HG03342 (cell line): ENCODE measurements around the gene SNTG2.

Experiments used
- ATAC-seq: cut with Tn5 transposase; IDR thresholded peaks from one replicate; pipeline ENCODE4 v1.9.1; 2021; ENCODE audit warnings: mild to moderate bottlenecking, moderate library complexity; ENCODE audit not compliant: unreplicated experiment

SNTG2 gene

GRCh38 chr2:987789-988188, 37.1 kb downstream of the SNTG2 start:
- ATAC-seq, result no peak

DNA sequence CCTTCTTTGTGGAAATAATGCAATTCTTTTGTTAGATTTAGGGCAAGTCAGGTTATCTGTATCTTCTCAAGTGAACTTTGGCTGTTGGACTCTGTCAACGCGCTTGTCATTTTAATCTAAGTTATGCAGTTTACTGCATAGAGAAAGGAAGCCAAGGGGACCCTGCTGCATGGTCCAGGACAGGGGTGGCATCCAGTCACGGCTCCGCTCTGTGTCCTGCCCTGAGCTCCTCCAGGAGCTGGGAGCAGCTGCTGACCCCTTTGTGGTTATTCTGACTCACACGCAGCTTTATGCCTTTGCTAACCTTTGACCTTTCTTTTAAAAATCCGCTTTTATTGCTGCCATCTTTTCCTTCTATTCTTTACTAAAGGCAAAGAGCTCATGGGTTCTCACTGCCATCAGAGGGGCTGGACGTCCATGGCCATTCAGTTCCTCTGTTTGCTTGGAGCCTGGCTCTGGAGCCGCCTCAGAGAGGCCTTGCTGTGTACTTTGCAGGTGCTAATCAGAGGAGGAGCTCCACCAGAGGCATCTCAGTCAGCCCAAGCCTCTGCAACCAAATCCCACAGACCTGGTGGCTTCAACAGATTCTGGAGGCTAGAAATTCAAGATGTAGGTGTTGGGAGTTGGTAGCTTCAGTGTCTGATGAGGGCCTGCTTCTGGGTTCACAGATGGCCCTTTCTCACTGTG, 39.3 kb downstream of the SNTG2 start:
- no peak for ATAC-seq

GRCh38 chr2:990970-991369, 40.3 kb downstream of the SNTG2 start:
- ATAC-seq, result no peak

DNA sequence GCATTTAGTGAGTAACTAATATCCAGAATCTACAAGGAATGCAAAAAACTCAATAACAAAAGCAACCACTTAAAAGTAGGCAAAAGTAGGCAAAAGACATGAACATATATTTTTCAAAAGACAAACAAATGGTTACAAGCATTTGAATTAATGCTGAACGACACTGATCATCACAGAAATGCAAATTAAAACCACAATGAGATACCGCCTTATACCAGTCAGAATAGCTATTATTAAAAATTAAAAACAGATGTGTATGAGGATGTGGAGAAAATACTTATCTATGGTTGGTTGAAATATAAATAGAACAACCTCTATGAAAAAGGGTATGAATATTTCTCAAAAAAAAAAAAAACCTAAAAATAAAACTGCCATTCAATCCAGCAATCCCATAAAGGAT, 51.7 kb downstream of the SNTG2 start:
- ATAC-seq, result no peak

DNA sequence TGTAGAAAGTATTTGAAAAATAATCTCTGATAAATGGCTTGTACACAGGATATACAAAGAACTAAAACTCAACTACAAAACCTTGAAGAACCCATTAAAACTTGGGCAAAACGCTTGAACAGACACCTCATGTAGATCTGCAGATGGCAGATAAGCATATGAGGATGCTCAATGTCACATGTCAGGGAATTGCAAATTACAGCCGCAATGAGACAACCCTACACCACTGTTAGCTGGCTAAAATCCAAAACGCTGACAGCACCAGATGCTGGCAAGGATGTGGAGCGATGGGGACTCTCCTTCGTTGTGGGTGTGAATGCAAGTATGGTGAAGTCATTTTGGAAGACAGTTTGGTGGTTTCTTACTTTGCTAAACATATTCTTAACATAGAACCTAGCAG, 53.7 kb downstream of the SNTG2 start:
- no peak for ATAC-seq

- no peak for ATAC-seq
These were observed 59.8 kb downstream of the SNTG2 start for GRCh38 chr2:1010415-1010930.

GRCh38 chr2:1011006-1011405, 60.4 kb downstream of the SNTG2 start:
- ATAC-seq, result no peak

GRCh38 chr2:1011985-1012384, 61.3 kb downstream of the SNTG2 start:
- ATAC-seq, result no peak

DNA sequence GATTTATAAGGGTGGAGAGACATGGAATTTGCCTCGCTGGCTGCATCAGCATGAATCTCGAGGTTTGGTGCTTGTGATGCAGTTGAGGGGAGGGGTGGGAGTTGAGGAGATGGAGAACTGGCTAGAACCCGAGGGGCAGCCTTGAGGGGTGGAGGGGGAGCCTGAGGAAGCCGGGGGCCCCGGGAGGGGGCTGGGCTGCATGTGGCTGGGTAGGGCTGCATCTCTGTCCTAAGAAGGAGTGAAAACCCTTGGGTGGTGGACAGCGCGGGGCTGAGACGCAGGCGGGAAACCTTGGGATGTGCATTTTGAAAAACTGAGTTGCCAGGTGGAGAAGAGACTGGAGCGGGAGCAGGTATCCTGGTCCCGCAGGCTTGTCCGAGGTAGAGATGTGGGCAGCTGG, 64.2 kb downstream of the SNTG2 start:
- no peak for ATAC-seq

DNA sequence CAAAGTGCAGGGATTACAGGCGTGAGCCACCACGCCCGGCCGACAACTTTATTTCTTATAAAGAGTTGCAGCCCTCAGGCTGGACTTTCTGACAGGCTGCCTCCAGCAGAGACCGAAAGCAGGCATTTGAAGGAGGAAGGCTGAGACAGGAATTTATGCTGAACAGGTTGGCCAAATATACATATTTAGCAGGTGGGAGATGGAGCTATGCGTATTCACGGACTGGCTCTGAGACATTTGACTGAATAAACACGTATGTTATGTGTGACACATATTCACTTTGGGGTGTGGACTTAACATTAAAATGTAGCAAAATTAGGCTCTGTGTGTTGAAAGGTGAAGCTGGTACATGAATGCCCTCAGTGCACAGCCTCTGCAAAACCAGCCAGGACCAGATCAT, 65.9 kb downstream of the SNTG2 start:
- ATAC-seq, result no peak

- no peak for ATAC-seq
These were observed 67.2 kb downstream of the SNTG2 start for GRCh38 chr2:1017827-1018226.

DNA sequence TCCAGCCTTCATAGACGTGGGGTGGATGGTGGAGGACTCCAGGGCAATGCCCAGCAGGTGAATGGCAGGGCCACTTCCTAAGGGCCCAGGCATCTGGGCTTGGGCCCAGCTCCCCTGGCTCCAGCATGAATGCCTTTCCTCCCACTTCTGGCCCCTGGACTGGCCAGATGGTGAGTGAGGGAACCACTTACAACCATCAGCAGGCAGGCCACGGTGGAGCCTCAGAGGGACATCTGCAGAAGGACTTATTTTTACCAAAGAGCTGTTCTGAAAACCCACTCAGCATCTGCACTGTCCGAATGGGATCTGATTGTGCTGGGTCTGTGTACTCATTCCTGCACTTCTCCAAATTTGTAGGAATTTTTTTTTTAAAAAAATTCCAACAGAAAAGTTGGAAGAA, 69.6 kb downstream of the SNTG2 start:
- ATAC-seq, result no peak

DNA sequence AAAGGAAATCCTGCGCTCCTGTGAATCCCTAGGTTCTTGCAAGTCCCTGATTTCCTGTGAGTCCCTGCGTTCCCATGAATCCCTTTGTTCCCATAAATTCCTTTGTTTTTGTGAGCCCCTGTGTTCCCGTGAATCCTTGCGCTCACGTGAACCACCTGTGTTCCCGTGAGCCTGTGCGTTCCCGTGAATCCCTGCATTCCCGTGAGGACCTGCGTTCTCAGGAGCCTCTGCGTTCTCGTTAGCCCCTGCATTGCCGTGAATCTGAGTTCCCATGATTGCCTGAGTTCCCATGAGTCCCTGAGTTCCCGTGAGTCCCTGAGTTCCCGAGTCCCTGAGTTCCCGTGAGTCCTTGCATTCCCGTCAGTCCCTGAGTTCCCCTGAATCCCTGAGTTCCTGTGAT, 71.5 kb downstream of the SNTG2 start:
- ATAC-seq, result no peak

DNA sequence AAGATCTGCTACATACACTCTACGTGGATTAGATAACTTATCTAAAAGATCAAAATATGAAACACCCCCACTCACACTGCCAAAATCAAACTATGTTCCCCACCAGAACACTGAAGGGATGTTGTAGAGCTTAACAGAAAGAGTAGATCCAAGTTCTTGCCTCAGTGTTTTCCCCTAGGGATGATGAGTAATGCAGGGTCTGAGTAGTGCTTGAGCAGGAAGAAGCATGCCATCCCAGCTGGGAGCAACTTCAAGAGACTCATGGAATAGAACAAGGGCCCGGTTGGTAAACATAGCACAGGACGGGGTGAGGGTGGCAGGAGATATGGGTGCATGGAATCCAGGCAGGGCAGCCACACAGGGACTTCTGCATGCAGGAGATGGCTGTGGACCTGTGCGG, 74.3 kb downstream of the SNTG2 start:
- ATAC-seq, result no peak

- ATAC-seq, result no peak
These were observed 75.5 kb downstream of the SNTG2 start for GRCh38 chr2:1026141-1026540.

DNA sequence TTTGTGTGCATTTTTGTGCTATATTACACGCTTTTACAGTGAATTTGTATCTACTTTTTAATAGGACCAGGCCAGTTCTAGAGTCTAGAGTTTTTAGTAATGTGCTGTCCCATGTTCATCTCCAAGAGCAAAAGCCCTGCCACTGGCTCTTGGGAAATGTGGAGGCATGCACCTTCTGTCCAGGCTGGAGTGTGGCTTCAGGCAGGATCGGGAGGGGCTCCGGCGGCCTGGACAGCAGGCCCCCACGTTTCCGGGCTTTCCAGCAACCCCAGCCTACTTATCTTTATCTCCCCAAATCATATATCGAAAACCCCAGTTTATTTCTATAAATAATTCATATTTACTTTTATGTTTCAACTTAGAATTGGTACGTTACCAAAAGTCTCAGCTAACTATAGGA, 78.2 kb downstream of the SNTG2 start:
- ATAC-seq, result no peak

- no peak for ATAC-seq
These were observed 81.4 kb downstream of the SNTG2 start for GRCh38 chr2:1032030-1032429.

DNA sequence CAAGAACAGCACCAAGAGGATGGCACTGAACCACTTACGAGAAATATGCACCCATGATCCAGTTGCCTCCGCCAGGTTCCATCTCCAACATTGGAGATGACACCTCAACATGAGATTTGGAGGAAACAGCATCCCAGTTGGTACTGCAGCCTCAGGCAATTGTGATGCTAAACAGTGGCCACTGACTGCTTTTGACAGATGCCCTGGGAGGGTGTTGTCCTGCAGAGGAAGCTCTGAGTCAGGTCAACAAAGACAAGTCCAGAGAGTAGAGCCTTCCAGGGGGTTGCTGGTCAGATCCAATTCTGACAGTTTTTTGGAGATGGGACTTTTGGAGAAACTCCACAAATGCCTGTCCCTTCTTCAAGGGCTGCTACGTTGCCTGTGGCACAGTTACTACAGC, 82.4 kb downstream of the SNTG2 start:
- ATAC-seq, result no peak

- ATAC-seq, result no peak
These were observed 86.4 kb downstream of the SNTG2 start for GRCh38 chr2:1037066-1037465.

DNA sequence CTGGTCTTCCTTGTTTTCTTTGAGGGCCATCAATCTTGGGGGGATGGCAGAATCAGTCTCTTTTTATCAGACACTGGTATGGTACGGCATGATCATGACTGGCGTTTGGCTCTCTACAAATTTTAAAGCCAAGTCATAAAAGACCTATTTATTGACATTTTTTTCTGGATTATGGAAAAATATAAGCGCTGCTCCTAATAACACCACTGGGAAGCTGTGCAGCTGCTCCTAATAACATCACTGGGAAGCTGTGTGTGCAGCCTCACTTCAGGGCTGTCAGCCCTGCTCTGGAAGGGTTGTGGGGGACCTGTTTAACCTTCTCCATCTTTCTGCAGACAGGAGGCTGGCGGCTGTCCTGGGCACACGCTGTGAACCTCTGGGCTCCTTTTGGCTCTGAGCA, 88.9 kb downstream of the SNTG2 start:
- ATAC-seq, result no peak

DNA sequence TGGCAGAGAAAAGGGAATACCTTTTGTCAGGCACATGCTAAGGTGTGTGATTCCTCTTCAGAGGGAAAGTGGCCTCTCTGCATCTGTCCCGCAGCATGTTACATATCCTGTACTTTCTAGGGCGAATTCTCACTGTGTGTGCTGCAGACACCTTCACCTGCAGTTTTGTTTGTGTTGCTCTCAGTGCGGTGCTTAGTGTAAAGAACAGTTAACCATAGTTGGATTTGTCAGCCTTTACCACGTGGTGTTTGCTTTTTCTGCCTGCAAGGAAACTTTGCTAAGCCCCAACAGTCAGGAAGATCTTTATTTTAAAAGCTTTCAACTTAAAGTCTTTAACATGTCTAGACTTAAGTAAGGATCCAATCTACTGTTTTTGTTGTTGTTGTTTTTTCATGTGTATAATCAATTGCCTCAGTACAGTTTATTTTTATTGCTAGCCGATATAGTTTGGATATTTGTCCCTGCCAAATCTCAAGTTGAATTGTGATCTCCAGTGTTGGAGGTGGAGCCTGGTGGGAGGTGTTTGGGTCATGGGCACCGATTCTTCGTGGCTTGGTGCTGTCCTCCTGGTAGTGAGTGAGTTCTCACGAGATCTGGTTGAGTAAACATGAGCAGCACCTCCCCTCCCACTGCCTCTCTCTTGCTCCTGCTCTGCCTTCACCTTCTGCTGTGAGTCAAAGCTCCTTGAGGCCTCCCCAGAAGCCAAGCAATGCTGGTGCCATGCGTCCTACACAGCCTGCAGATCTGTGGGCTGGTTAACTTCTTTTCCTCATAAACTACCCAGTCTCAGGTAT, 90.6 kb downstream of the SNTG2 start:
- no peak for ATAC-seq

DNA sequence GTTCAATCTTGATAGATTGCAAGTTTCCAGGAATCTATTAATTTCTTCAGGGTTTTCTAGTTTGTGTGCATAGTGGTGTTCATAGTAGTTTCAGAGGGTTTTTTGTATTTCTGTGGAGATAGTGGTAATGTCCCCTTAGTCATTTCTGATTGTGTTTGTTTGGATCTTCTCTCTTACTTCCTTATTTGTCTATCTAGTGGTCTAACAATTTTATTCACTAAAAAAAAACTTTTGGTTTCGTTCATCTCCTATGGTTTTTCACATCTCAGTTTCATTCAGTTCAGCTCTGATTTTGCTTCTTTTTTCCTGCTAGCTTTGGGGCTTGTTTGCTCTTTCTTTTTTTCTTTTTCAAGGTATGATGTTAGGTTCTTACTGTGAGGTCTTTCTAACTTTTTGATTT, 94.5 kb downstream of the SNTG2 start:
- ATAC-seq, result peak; percentile 72
